Neural crest cell (in vitro differentiated cells): ENCODE measurements around the gene GPATCH2L. TPM values are rescaled to one million over a fixed set of nuclear protein-coding genes. Genes with fewer than 3 reads are reported as not detected.

Experiments used
- DNase-seq: peaks from one replicate; pipeline ENCODE4 v3.0.0; 2021; ENCODE audit warnings: low read depth, mixed read lengths, low spot score
- H3K27ac Mint-ChIP-seq: one replicate; pipeline ENCODE4 v1.8.0; 2021; ENCODE audit warnings: mild to moderate bottlenecking, mixed read lengths; ENCODE audit not compliant: unreplicated experiment
- H3K27me3 Mint-ChIP-seq: 2 replicates; pipeline ENCODE4 v1.8.0; 2021; ENCODE audit warnings: low read depth, mild to moderate bottlenecking, mixed read lengths
- H3K36me3 Mint-ChIP-seq: 2 replicates; pipeline ENCODE4 v1.8.0; 2021; ENCODE audit warnings: low read depth, mild to moderate bottlenecking, mixed read lengths
- H3K4me1 Mint-ChIP-seq: 2 replicates; pipeline ENCODE4 v1.8.0; 2021; ENCODE audit warnings: mixed read lengths
- H3K4me3 Mint-ChIP-seq: one replicate; pipeline ENCODE4 v1.8.0; 2021; ENCODE audit warnings: mild to moderate bottlenecking, mixed read lengths
- H3K9me3 Mint-ChIP-seq: 2 replicates; pipeline ENCODE4 v1.8.0; 2021; ENCODE audit warnings: mixed read lengths
- total RNA-seq: library from RNA; stranded (reverse); gene quantifications from 2 replicates; pipeline ENCODE4 v1.2.1, GENCODE V29; 2021
- TF ChIP-seq, protein P1 (sequence below): fragments of 200-600 bp; sonication (generic); conservative IDR thresholded peaks from 2 replicates; pipeline ENCODE4 v1.5.0; 2021; ENCODE audit warnings: antibody characterized with exemption, mild to moderate bottlenecking

GPATCH2L gene
- total RNA-seq, 1 donor from 2014 or later = 73.1 TPM

DNA sequence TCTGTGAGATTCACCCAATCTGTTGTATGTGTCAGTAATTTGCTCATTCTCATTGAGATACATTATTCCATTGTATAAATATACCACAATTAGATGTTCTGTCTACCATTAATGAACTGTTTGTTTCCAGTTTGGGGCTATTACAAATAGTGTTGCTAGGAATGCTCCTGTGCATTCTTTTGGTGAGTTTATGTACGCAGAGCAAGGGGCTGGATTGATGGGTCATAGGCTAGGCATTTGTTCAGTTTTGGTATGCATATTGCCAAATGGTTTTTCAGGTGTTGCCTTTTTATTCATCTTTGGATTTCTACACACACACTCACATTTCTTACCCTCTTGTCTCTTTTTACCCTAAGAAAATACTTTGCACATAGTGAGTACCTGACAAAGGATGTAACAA lies 93.4 kb downstream of the GPATCH2L start:
- Mint-ChIP-seq H3K4me1 (no peaks in the 10 kb centered on the region), H3K36me3 (peaks cover 26% of the 10 kb centered on the region), H3K27ac (no peak overlapping the region), H3K4me3 (no peak overlapping the region), H3K9me3 (peaks cover 20% of the 10 kb centered on the region), H3K27me3 (peaks cover 4% of the 10 kb centered on the region)
- DNase-seq = no peak
- TF ChIP-seq, protein P1, sequence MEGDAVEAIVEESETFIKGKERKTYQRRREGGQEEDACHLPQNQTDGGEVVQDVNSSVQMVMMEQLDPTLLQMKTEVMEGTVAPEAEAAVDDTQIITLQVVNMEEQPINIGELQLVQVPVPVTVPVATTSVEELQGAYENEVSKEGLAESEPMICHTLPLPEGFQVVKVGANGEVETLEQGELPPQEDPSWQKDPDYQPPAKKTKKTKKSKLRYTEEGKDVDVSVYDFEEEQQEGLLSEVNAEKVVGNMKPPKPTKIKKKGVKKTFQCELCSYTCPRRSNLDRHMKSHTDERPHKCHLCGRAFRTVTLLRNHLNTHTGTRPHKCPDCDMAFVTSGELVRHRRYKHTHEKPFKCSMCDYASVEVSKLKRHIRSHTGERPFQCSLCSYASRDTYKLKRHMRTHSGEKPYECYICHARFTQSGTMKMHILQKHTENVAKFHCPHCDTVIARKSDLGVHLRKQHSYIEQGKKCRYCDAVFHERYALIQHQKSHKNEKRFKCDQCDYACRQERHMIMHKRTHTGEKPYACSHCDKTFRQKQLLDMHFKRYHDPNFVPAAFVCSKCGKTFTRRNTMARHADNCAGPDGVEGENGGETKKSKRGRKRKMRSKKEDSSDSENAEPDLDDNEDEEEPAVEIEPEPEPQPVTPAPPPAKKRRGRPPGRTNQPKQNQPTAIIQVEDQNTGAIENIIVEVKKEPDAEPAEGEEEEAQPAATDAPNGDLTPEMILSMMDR = no peak

DNA sequence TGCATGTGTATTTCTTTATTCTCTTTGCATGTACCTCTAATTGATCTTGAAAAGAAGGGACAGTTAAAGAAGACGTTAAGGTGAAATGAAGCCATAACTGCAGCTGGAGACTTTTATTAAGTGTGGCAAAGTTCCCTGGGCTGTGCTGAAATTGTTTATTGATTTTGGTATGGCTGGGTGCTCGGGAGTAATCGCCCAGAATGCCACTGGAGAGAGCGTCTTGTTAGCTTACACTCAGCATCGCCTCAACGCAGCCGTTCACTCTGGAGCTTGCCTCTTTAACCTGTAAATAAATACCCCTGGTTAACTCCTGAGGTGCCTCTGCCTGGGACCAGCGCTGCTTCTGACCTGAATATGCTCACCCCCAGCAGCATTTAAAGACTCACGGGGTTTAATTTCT lies 98.6 kb downstream of the GPATCH2L start:
- Mint-ChIP-seq H3K27me3 (peaks cover 24% of the 10 kb centered on the region), H3K4me1 (no peaks in the 10 kb centered on the region), H3K27ac (no peak overlapping the region), H3K36me3 (peaks cover 4% of the 10 kb centered on the region), H3K4me3 (no peak overlapping the region), H3K9me3 (no peaks in the 10 kb centered on the region)
- TF ChIP-seq, protein P1 = no peak
- no peak for DNase-seq

DNA sequence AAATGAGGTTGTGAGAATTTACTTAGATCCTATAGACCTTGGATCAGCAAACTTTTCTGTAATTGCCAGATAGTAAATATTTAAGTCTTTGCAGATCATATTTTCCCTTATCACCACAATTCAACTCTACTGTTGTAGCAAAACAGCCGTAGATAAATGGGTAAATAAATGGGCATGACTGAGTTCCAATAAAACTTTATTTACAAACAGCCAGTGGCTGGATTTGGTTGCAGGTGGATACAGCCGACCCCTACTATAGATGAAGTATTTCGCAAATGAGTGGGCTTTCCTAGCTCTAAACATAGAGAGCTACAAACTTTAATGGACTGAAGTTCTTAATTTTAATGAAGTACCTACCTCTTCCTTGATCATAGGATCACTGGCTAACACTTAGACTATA lies 100.7 kb downstream of the GPATCH2L start:
- peaks cover 24% of the 10 kb centered on the region for H3K27me3 Mint-ChIP-seq
- H3K9me3 Mint-ChIP-seq = no peaks in the 10 kb centered on the region
- DNase-seq = no peak
- no peak overlapping the region for H3K27ac Mint-ChIP-seq
- H3K36me3 Mint-ChIP-seq = peaks cover 4% of the 10 kb centered on the region
- no peak overlapping the region for H3K4me3 Mint-ChIP-seq
- no peaks in the 10 kb centered on the region for H3K4me1 Mint-ChIP-seq
- TF ChIP-seq, protein P1 = no peak

DNA sequence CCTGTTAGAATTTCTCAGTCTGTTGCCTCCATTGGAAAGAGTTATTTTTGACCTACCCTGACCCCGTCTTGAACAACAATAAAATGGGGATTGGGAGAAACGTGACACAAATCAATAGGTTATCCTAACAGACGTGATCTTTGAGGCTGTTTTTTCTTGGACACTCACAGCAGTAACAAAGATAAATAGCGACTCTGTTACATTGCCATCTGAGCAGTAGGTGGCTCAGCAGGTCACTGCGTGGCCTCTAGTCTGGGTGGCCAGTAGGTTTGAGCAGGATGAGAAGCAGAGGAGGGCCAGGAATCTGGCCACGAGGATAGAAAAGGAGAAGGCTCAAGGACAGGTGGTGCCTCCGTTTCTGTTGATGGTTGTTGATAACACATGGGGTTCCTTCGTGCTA lies 101.4 kb downstream of the GPATCH2L start:
- Mint-ChIP-seq H3K36me3 (peaks cover 4% of the 10 kb centered on the region), H3K27me3 (peaks cover 24% of the 10 kb centered on the region), H3K4me1 (no peaks in the 10 kb centered on the region), H3K9me3 (no peaks in the 10 kb centered on the region), H3K4me3 (no peak overlapping the region), H3K27ac (no peak overlapping the region)
- TF ChIP-seq, protein P1 = no peak
- no peak for DNase-seq

DNA sequence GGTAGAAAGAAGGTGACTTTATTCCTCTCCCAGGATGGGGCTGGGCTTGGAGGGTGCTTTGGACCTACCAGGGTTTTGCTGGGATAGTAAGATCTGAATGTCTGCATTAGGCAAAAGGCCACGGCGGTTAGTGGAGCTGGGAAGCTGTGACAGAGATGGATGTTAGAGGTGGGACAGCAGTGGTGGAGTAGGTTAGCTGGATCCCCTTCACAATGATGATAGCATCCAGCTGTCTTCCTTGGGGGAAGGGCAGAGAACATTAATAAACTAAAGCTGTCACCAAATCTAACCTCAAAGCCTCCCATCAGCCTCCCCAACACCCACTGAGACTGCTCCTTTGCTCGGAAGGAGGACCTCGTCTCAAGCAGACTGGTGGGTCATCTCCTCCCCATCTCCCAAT lies 104.8 kb downstream of the GPATCH2L start:
- Mint-ChIP-seq H3K4me1 (peaks cover 4% of the 10 kb centered on the region), H3K27me3 (peaks cover 10% of the 10 kb centered on the region), H3K9me3 (no peaks in the 10 kb centered on the region), H3K27ac (no peak overlapping the region), H3K36me3 (peaks cover 2% of the 10 kb centered on the region), H3K4me3 (no peak overlapping the region)
- DNase-seq = no peak
- TF ChIP-seq, protein P1 = no peak
